Astrocyte of the spinal cord (primary cell): ENCODE data around the gene TOMM22.

Experiments used
- DNase-seq: peaks from one replicate; pipeline ENCODE4 v3.0.0; 2011; ENCODE audit warnings: low read depth, low spot score
- H3K4me3 ChIP-seq: 2 replicates; pipeline ENCODE4 v1.5.1; 2011; ENCODE audit warnings: low read depth, mild to moderate bottlenecking, low read length, moderate library complexity
- in situ Hi-C: cut with HindIII; loops from 2 replicates; pipeline ENCODE4 v1.10.0; 2017; ENCODE audit warnings: low sequenced_read_pairs
- TF ChIP-seq, protein P1 (sequence below): IDR thresholded peaks from 2 replicates; pipeline ENCODE4 v1.5.1; 2012; ENCODE audit warnings: low read depth, mild to moderate bottlenecking, low read length, inconsistent platforms

The TOMM22 gene

DNA sequence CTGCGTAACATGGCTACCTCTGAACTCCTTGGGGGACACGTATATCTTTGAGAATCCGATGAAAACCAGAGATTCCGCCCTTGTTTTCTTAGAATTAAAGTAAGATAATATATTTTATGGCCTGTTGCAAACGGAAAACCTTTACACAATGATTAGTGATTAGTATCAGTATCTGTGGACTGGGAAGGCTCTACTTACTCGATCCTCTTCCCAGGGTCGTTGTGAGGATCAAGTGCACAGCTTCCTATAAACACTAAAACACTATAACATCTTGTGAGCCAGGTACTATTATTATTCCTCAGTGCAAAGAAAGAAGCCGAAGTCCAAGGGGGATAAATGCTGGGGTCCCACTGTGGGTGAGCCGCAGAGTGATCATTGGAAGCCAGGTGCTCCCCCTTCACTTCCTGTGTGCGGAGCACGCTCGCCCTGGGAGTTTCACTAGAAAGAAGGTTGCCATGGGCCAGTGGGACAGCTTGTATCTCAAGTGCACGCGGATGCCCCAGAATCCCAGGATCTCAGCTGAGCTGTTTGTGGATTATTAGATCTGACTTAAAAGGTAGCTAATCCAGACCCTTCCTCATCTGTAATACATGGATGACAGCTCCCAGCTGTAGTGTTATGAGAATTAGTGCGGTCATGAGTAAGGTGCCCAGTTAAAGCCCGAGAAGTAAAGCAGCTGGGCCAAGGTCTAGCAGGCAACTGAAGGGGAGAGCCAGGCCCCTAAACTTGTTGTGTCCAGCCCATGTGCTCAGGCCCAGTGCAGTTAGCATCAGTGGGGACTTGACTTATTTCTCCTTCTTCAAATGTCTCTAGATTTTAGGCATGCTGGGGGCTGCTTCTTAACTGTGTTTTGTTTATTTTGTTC is 24.5 kb upstream of the TOMM22 start:
- DNase-seq = peak; percentile 12
- TF ChIP-seq, protein P1, sequence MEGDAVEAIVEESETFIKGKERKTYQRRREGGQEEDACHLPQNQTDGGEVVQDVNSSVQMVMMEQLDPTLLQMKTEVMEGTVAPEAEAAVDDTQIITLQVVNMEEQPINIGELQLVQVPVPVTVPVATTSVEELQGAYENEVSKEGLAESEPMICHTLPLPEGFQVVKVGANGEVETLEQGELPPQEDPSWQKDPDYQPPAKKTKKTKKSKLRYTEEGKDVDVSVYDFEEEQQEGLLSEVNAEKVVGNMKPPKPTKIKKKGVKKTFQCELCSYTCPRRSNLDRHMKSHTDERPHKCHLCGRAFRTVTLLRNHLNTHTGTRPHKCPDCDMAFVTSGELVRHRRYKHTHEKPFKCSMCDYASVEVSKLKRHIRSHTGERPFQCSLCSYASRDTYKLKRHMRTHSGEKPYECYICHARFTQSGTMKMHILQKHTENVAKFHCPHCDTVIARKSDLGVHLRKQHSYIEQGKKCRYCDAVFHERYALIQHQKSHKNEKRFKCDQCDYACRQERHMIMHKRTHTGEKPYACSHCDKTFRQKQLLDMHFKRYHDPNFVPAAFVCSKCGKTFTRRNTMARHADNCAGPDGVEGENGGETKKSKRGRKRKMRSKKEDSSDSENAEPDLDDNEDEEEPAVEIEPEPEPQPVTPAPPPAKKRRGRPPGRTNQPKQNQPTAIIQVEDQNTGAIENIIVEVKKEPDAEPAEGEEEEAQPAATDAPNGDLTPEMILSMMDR = no peak
- peak overlapping the region; percentile 92 for H3K4me3 ChIP-seq
- in situ Hi-C loops = no loop called here

DNA sequence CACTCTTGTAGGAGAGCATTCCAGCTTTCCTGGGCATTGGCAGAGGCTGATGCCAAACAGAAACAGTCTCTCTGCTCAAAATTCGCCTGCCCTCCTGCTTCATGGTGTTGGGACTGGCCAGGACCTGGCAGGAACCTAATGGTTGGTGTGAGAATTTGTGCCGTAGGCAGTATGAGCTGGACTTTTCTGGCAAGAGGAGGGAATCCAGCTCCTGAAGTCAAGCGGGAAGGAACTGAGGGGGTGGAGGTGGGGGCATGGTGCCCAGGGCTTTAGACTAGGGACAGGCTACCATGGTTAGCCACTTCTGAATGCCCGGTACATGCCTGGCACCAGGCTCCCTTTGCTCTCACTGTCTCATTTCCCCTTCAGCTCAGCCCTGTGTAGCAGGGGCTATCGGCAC is 6.9 kb upstream of the TOMM22 start:
- no peak overlapping the region for H3K4me3 ChIP-seq
- DNase-seq = no peak
- TF ChIP-seq, protein P1 = no peak
- in situ Hi-C loops = no loop called here

DNA sequence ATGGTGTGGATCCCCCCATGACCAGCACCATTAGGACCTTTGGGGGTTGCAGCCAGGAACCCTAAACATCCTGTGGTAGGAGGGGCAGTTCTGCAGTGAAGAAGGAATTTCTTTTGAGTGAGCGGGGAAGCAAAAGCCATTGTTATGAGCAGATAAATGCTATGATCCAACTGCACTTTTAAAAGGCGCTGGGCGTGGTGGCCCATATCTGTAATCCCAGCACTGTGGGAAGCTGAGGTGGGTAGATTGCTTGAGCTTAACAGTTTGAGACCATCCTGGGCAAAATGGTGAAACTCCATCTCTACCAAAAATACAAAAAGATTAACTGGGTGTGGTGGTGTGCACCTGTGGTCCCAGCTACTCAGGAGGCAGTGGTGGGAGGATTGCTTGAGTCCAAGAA is 5.9 kb upstream of the TOMM22 start:
- in situ Hi-C loops = no loop called here
- no peak overlapping the region for H3K4me3 ChIP-seq
- DNase-seq = no peak
- TF ChIP-seq, protein P1 = no peak

DNA sequence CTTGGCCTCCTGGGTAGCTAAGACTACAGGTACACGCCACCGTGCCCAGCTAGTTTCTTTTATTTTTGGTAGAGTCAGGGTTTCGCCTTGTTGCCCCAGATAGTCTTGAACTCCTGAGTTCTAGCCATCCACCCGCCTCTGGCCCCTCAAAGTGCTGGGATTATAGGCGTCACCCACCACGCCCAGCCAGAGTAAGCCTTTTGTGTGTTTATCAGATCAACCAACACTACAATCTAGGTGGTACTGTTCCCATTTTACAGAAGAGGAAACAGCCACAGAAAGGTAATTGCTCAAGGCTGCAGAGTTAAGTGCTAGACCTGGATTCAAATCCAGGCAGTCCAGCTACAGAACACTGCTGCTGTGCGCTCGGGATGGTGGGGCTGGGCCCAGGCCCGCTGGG is 3.1 kb downstream of the TOMM22 start:
- TF ChIP-seq, protein P1 = no peak
- DNase-seq = no peak
- H3K4me3 ChIP-seq = no peak overlapping the region
- in situ Hi-C loops = no loop called here

DNA sequence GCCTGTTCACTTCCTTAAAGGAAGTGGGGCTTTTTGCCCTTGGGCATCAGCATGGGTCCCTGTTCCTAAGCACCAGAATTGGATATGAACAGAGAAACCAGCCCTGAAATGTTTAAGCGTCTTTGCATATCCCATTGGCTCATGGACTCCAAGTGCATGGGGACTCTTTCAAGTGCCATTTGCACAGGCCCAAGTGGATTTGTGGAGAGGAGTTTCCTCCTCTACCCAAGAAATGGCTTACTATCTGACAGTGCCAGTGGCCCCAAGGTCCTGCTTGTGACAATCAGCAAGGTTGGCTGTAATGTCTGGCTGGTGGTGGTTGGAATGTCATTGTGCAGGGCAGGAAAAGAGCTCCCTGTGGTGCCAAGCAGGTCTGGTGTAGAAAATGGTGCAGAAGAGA is 4.0 kb downstream of the TOMM22 start:
- no peak for DNase-seq
- in situ Hi-C loops = no loop called here
- TF ChIP-seq, protein P1 = no peak
- no peak overlapping the region for H3K4me3 ChIP-seq

DNA sequence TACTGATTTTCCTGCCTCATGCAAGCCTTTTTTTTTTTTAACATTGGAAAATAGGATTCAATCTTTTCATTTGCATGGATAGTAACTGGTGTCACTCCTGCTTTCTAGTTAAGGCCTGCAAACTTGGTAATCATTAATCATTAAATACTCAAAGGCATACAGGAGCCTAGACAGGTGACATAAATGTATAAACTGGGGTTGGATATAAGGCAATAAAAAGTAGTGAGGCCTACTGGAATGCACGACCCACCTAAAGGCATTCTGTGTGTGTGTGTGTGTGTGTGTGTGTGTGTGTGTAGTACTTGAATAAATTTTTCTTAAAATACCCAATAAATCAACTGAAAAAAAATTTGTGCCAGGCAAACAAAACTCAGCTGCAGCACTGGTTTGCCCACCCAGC is 7.9 kb downstream of the TOMM22 start:
- in situ Hi-C loops = no loop called here
- no peak overlapping the region for H3K4me3 ChIP-seq
- DNase-seq = no peak
- TF ChIP-seq, protein P1 = no peak
